HG03342 (cell line): Measurements from ENCODE around the gene INPP5B.

Experiments
- ATAC-seq: cut with Tn5 transposase; IDR thresholded peaks from one replicate; pipeline ENCODE4 v1.9.1; 2021; ENCODE audit warnings: mild to moderate bottlenecking, moderate library complexity; ENCODE audit not compliant: unreplicated experiment

INPP5B gene

DNA sequence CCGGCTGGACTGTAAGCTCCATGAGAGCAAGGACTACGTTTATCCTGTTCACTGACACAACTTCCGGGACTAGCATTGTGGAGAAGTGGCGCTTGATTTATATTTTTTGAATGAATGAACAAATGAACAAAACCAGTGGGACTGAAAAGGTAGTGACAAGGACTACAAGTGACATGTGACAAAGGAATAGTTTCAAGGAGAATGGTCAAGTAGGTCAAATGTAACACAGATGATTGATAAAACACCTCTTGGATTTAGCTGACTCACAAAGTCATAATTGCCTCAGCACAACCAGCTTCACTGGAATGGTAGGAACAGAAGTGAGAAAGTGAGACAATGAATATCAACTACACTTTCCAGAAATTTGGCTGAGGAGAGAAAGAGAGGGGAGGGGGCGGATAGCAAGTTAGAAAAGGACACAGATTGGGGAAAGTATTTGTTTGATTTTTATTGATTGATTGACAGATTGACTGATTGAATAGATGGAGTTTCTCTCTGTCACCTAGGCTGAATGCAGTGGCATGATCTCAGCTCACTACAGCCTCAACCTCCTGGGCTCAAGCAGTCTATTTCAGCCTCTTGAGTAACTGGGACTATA lies 101.7 kb downstream of the INPP5B start:
- no peak for ATAC-seq

DNA sequence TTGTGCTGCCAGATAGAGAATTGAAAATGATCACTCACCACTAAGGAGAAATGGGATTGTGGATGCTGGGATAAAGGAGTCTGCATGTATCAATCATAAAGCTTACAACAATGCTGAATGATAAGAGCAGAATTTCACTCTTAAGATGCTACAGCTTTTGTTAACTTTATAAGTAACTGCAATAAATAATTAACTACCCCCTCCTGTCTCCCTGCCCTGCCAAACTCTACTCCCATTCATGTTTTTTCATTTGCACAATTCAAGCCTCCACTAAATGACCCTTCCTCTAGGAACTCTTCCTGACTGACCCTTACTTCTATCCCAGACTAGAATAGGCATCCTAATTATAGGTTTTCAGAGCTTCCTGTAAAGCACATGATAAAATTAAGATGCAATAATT lies 102.3 kb downstream of the INPP5B start:
- ATAC-seq = no peak

- ATAC-seq = no peak
Observed at GRCh38 chr1:37841652-37842051, 105.2 kb downstream of the INPP5B start.

GRCh38 chr1:37840711-37841110 lies 106.1 kb downstream of the INPP5B start:
- ATAC-seq = no peak

GRCh38 chr1:37839676-37840075 lies 107.2 kb downstream of the INPP5B start:
- ATAC-seq = no peak

- no peak for ATAC-seq
Observed at GRCh38 chr1:37836788-37837187, 110.1 kb downstream of the INPP5B start.

GRCh38 chr1:37831809-37832208 lies 115.0 kb downstream of the INPP5B start:
- ATAC-seq = no peak

DNA sequence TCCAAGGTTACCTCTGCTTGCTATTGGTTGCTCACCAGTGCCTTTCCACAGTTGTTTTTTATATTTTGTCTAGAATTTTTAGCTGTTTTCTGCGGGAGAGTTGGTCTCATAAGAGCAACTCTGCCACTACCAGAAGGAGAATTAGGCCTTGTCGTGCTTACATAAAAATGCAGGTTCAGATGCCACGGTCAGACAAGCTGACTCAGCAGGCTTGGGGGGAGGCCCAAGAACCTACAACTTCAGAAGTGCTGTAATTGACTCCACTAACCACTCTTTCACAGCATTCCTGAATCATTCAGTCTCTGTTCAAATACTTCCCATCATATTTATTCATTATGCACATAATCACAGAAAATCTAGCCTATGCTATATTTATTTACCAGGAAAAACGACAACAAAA lies 115.7 kb downstream of the INPP5B start:
- no peak for ATAC-seq

GRCh38 chr1:37828410-37829074 lies 118.3 kb downstream of the INPP5B start:
- no peak for ATAC-seq

DNA sequence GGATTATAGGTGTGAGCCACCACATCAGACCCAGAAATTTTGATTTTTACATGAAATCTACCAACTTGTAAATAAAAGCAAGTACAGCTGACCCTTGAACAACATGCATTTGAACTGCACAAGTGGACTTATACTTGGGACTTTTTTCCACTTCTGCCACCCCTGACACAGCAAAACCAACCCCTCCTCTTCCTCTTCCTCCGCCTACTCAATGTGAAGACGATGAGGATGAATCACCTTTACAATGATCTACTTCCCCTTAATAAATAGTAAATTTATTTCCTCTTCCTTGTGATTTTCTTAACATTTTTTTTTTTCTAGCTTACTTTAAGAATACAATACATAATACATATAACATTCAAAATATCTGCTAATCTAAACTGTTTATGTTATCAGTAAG lies 121.3 kb downstream of the INPP5B start:
- no peak for ATAC-seq

GRCh38 chr1:37824001-37824400 lies 122.9 kb downstream of the INPP5B start:
- ATAC-seq = no peak

DNA sequence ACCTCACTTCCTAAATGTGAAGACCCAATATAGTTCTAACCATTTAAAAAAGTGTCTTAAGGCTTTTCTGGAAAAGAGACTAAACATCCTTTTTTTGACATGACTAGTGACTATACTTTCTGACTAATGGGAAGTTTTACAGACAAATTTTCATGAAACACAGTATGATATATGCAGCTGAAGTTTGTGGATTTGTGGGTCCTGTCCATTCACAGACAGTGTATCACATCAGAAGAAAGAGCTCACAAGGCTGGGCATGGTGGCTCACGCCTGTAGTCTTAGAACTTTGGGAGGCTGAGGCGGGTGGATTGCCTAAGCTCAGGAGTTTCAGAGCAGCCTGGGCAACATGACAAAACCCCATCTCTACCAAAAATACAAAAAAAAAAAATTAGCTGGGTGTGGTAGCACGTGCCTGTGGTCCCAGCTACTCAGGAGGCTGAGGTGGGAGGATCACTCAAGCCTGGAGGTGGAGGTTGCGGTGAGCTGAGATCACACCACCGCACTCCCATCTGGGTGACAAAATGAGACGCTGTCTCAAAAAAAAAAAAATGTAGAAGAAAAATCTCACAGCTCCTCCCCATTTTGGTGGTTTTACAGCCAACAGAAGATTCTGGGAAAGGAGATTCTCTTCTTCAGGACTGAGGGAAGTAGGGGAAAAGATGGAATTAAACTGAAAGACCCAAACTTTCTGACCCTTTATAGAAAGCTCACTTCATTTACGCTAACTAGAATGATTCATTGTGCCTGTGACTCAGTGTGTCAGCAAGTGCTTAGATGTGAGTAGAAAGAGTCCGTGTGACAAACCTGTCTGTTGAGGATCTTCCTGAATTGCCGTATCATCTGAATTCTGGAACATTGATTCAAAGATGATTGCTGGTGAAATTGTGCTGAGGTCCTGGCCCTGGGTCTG lies 123.7 kb downstream of the INPP5B start:
- no peak for ATAC-seq

DNA sequence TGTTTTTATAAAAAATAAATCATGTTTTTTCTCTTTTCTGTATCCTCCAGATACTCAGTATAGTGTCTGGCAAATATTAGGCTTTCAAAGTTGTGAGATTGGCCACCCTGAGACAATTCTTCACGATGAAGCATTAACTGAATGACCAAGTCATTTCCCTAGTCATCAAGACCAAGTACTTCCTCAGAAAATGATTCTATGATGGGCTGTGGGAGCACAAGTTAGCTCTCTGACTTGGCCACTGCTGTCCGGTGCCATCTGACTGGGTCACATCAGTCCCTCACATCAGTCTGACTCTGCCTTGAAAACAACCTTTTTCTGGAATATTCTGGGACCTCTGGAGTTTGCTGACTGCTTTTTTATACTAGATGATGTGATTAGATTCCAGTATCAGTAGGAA lies 125.4 kb downstream of the INPP5B start:
- ATAC-seq = no peak

DNA sequence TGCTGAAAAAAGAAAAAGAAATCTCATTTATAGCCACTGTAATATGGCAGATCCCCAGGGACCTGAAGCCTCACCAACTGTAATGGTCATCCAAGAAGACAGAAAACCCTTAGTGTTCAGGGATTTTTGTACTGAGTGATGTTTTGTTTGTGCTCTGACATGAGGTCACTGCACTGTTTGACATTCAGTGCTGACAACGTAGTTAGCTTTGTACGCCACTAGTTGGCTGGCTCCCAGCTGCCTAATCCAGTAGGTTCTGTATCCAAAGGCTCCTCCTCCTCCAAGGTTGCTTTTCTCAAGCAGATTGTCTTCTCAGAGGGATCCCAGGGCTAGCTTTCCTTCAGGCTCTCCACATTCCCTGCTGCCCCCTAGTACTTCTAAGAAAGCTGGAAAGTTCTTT lies 129.4 kb downstream of the INPP5B start:
- no peak for ATAC-seq

DNA sequence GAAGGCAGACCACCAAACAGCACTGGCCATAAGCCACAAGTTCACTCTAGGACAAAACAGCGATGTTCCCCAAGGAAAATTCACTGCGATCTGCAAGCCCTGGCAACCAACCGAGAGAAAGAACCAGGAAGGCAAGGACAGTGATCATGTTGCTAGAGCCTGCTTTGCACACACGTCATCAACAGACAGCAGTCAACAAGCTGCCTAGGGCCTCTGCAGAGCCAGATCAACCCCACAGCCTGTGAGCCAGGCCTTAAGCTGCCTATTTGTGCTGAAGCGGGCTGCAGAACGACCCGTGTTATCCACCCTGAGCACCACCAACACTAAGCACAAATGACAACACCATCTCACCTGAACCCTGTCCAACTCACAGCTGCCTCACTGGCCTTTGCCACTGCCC lies 132.6 kb downstream of the INPP5B start:
- no peak for ATAC-seq

GRCh38 chr1:37813529-37814145 lies 133.2 kb downstream of the INPP5B start:
- ATAC-seq = no peak

DNA sequence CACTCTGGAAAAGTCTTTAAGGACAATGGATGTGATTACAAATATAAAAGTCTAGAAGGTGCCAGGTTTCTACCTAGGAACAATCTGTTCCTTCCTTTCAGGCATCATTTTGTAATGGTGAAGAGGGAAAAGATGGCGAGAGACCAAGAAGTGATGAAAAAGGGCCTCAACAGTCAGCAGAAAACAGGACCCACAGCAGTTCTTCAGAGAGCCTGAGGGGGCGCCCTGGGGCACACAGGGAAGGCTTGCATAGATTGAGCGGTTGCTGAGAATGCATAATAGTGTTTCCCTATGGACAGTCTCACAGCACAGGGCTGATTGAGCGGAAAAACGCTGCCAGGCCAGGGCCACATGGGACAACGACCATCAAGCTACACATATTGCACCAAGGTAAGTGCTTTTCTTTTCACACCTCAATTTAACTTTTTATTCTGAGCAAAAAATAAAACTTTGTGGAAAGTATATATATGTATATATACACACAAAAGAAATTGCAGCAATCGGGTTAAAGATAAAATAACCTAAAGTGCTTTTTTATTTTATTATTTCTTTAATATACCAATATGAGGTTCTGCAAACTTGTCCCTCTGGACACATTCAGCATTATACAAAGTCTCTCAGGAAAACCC lies 135.7 kb downstream of the INPP5B start:
- no peak for ATAC-seq
